Activated T-helper 1 cell treated with anti-CD3 and anti-CD28 coated beads, Interleukin-12 subunit alpha, Interleukin-12 subunit beta, Interleukin-2, Interleukin-4 antibody, amounts not matched to agents 30 ng/mL and 10 ng/mL and 1 ng/mL, durations not matched to agents 14 hours and 24 hours and 36 hours (primary cell): ENCODE results near the gene C6orf52. TPM values are rescaled to one million over a fixed set of nuclear protein-coding genes. Genes with fewer than 3 reads are reported as not detected.
"Not testable (repeated sequence)": the region's sequence is repeated elsewhere in the genome, so short reads cannot be mapped to it uniquely, and the experiment has no call there.

Source experiments
- DNase-seq: peaks from one replicate; pipeline ENCODE4 v3.0.0; 2021; ENCODE audit warnings: low spot score
- H3K27ac Mint-ChIP-seq: one replicate; pipeline ENCODE4 v1.8.0; 2021; ENCODE audit warnings: mild to moderate bottlenecking, mixed read lengths
- H3K27me3 Mint-ChIP-seq: one replicate; pipeline ENCODE4 v1.8.0; 2022; ENCODE audit warnings: mild to moderate bottlenecking, moderate library complexity, mixed read lengths; ENCODE audit not compliant: insufficient read depth
- H3K36me3 Mint-ChIP-seq: one replicate; pipeline ENCODE4 v1.8.0; 2021; ENCODE audit warnings: low read depth, mixed read lengths
- H3K4me1 Mint-ChIP-seq: one replicate; pipeline ENCODE4 v1.8.0; 2021; ENCODE audit warnings: low read depth, mixed read lengths
- H3K4me3 Mint-ChIP-seq: one replicate; pipeline ENCODE4 v1.8.0; 2021; ENCODE audit warnings: mild to moderate bottlenecking, moderate library complexity, mixed read lengths
- H3K9me3 Mint-ChIP-seq: one replicate; pipeline ENCODE4 v1.8.0; 2021; ENCODE audit warnings: mixed read lengths
- intact Hi-C: fragments of 100-400 bp; cut with micrococcal nuclease; formaldehyde crosslinking; loops from one replicate; pipeline ENCODE4 v1.15.1; 2024
- total RNA-seq: library from RNA; stranded (reverse); gene quantifications from 2 replicates; pipeline ENCODE4 v1.2.3, GENCODE V29; 2022

The C6orf52 gene
- total RNA-seq, 1 donor from 2014 or later = 3.6 TPM

- Mint-ChIP-seq H3K27me3 (no peaks in the 10 kb centered on the region), H3K4me1 (peaks cover 55% of the 10 kb centered on the region), H3K9me3 (peaks cover 14% of the 10 kb centered on the region), H3K4me3 (peak overlapping the region; percentile 91), H3K27ac (peak overlapping the region; percentile 93), H3K36me3 (peaks cover 19% of the 10 kb centered on the region)
- no peak for DNase-seq
- intact Hi-C loops = no loop called here
Measured at GRCh38 chr6:10722570-10722819, 28.1 kb upstream of the C6orf52 start.

- DNase-seq = no peak
- Mint-ChIP-seq H3K27me3 (no peaks in the 10 kb centered on the region), H3K27ac (peak overlapping the region; percentile 93), H3K4me3 (peak overlapping the region; percentile 91), H3K9me3 (peaks cover 14% of the 10 kb centered on the region), H3K36me3 (peaks cover 18% of the 10 kb centered on the region), H3K4me1 (peaks cover 55% of the 10 kb centered on the region)
- intact Hi-C loops = no loop called here
Measured at GRCh38 chr6:10721850-10722569, 27.6 kb upstream of the C6orf52 start.

- H3K27me3 Mint-ChIP-seq, intact Hi-C loops, DNase-seq: not testable (repeated sequence)
- Mint-ChIP-seq H3K4me3 (peak overlapping the region; percentile 91), H3K36me3 (peaks cover 16% of the 10 kb centered on the region), H3K27ac (peak overlapping the region; percentile 93), H3K4me1 (peaks cover 55% of the 10 kb centered on the region), H3K9me3 (peaks cover 14% of the 10 kb centered on the region)
Measured at GRCh38 chr6:10720960-10721849, 26.8 kb upstream of the C6orf52 start.

- Mint-ChIP-seq H3K27me3 (no peaks in the 10 kb centered on the region), H3K4me3 (peak overlapping the region; percentile 91), H3K4me1 (peaks cover 51% of the 10 kb centered on the region), H3K27ac (peak overlapping the region; percentile 93), H3K36me3 (peaks cover 12% of the 10 kb centered on the region), H3K9me3 (peaks cover 14% of the 10 kb centered on the region)
- intact Hi-C loops = no loop called here
- peak; percentile 63 for DNase-seq
Measured at GRCh38 chr6:10720265-10720959, 26.0 kb upstream of the C6orf52 start.

GRCh38 chr6:10719964-10720264, 25.5 kb upstream of the C6orf52 start:
- peaks cover 47% of the 10 kb centered on the region for H3K4me1 Mint-ChIP-seq
- H3K36me3 Mint-ChIP-seq = peaks cover 9% of the 10 kb centered on the region
- no peaks in the 10 kb centered on the region for H3K27me3 Mint-ChIP-seq
- H3K27ac Mint-ChIP-seq = peak overlapping the region; percentile 86
- H3K9me3 Mint-ChIP-seq = peaks cover 14% of the 10 kb centered on the region
- intact Hi-C loops = no loop called here
- peak overlapping the region; percentile 89 for H3K4me3 Mint-ChIP-seq
- DNase-seq = no peak

- intact Hi-C loops = no loop called here
- H3K27ac Mint-ChIP-seq = peak overlapping the region; percentile 86
- peak overlapping the region; percentile 89 for H3K4me3 Mint-ChIP-seq
- peaks cover 49% of the 10 kb centered on the region for H3K4me1 Mint-ChIP-seq
- no peaks in the 10 kb centered on the region for H3K27me3 Mint-ChIP-seq
- DNase-seq = peak; percentile 45
- peaks cover 14% of the 10 kb centered on the region for H3K9me3 Mint-ChIP-seq
- H3K36me3 Mint-ChIP-seq = peaks cover 9% of the 10 kb centered on the region
Measured at GRCh38 chr6:10719296-10719963, 25.0 kb upstream of the C6orf52 start.

GRCh38 chr6:10713962-10714361, 19.5 kb upstream of the C6orf52 start:
- Mint-ChIP-seq H3K27ac (no peak overlapping the region), H3K4me3 (no peak overlapping the region), H3K9me3 (peaks cover 11% of the 10 kb centered on the region), H3K27me3 (no peaks in the 10 kb centered on the region), H3K4me1 (peaks cover 24% of the 10 kb centered on the region), H3K36me3 (peaks cover 21% of the 10 kb centered on the region)
- intact Hi-C loops = no loop called here
- DNase-seq = no peak

- H3K9me3 Mint-ChIP-seq = no peaks in the 10 kb centered on the region
- peak overlapping the region; percentile 91 for H3K4me3 Mint-ChIP-seq
- no peak for DNase-seq
- intact Hi-C loops = no loop called here
- H3K27me3 Mint-ChIP-seq = peaks cover 3% of the 10 kb centered on the region
- peaks cover 44% of the 10 kb centered on the region for H3K36me3 Mint-ChIP-seq
- H3K27ac Mint-ChIP-seq = no peak overlapping the region
- H3K4me1 Mint-ChIP-seq = peaks cover 58% of the 10 kb centered on the region
Measured at GRCh38 chr6:10696655-10697054, 2.2 kb upstream of the C6orf52 start.

- peaks cover 3% of the 10 kb centered on the region for H3K27me3 Mint-ChIP-seq
- H3K4me3 Mint-ChIP-seq = peak overlapping the region; percentile 91
- no peaks in the 10 kb centered on the region for H3K9me3 Mint-ChIP-seq
- intact Hi-C loops = loop anchor here (1.0 to 2.0 kb wide), 3 partner anchors 40 to 217 kb away; no protein-coding TSS in a partner anchor
- peak overlapping the region; percentile 99 for H3K27ac Mint-ChIP-seq
- DNase-seq = no peak
- peaks cover 49% of the 10 kb centered on the region for H3K4me1 Mint-ChIP-seq
- H3K36me3 Mint-ChIP-seq = peaks cover 30% of the 10 kb centered on the region
Measured at GRCh38 chr6:10695086-10695657, 756 bp upstream of the C6orf52 start.

- H3K4me1 Mint-ChIP-seq = peaks cover 36% of the 10 kb centered on the region
- intact Hi-C loops = no loop called here
- peak overlapping the region; percentile 82 for H3K27ac Mint-ChIP-seq
- no peaks in the 10 kb centered on the region for H3K9me3 Mint-ChIP-seq
- peak overlapping the region; percentile 91 for H3K4me3 Mint-ChIP-seq
- peaks cover 19% of the 10 kb centered on the region for H3K36me3 Mint-ChIP-seq
- DNase-seq = no peak
- peaks cover 3% of the 10 kb centered on the region for H3K27me3 Mint-ChIP-seq
Measured at GRCh38 chr6:10692965-10693538, 1.4 kb downstream of the C6orf52 start.

- peaks cover 22% of the 10 kb centered on the region for H3K4me1 Mint-ChIP-seq
- H3K4me3 Mint-ChIP-seq = no peak overlapping the region
- H3K9me3 Mint-ChIP-seq = no peaks in the 10 kb centered on the region
- peaks cover 12% of the 10 kb centered on the region for H3K36me3 Mint-ChIP-seq
- peaks cover 3% of the 10 kb centered on the region for H3K27me3 Mint-ChIP-seq
- no peak overlapping the region for H3K27ac Mint-ChIP-seq
- DNase-seq = no peak
- intact Hi-C loops = no loop called here
Measured at GRCh38 chr6:10690651-10691445, 3.6 kb downstream of the C6orf52 start.
